Measurements from ENCODE around the gene CACNB2.

- TF ChIP-seq POLR2A (IDR thresholded peaks at IDR 0.05) (no peak), EP300 (IDR thresholded peaks at IDR 0.05) (no peak)
Measured at GRCh38 chr10:18294633-18295032, 154.4 kb downstream of the CACNB2 start.

Data from tibial nerve (tissue), 3 donors.